Transverse colon (tissue), 3 donors: ENCODE results near the gene PDLIM7.

Experiments
- CTCF ChIP-seq, 5 experiments: fragments of 200-600 bp in 3 of 5; fragments of 450-650 bp in 2 of 5; sonication (generic) in 3 of 5; IDR thresholded peaks; 1 replicate in 2 of 5; 2 replicates in 3 of 5; pipeline ENCODE4 v1.5.1; 2016 to 2017; ENCODE audit warnings: antibody characterized with exemption in 5 of 5, inconsistent platforms in 3 of 5, mild to moderate bottlenecking in 2 of 5, moderate library complexity in 1 of 5
- EP300 ChIP-seq: sonication (generic); formaldehyde crosslinking; IDR thresholded peaks from one replicate; pipeline ENCODE4 v1.6.1; 2017; ENCODE audit warnings: antibody characterized with exemption, low read depth
- POLR2A ChIP-seq: fragments of 450-650 bp; IDR thresholded peaks from one replicate; pipeline ENCODE4 v1.6.1; 2016; ENCODE audit warnings: antibody characterized with exemption, mild to moderate bottlenecking, moderate library complexity

GRCh38 chr5:177509381-177509951 is 12.1 kb upstream of the PDLIM7 start, which contains the start of gene DOK3:
- no peak for TF ChIP-seq CTCF (IDR thresholded peaks at IDR 0.05)
- no peak for TF ChIP-seq POLR2A
- no peak for TF ChIP-seq EP300
